ENCODE data around the gene RIBC2.

- TF ChIP-seq CTCF (IDR thresholded peaks at IDR 0.05), result no peak
- no peak for TF ChIP-seq POLR2A (IDR thresholded peaks at IDR 0.05; ENCODE audit: low read depth)
- no peak for TF ChIP-seq POLR2AphosphoS5 (IDR thresholded peaks at IDR 0.05)
- TF ChIP-seq EP300 (IDR thresholded peaks at IDR 0.05), result no peak
Observed at GRCh38 chr22:45376703-45377102, 36.8 kb upstream of the RIBC2 start.
